Measurements from ENCODE around the gene C1GALT1.

The C1GALT1 gene

GRCh38 chr7:7183061-7183837, 905 bp downstream of the C1GALT1 start:
- no peak for TF ChIP-seq GATA2 (IDR thresholded peaks at IDR 0.05; ENCODE audit: low read depth, low read length)
- no peak for TF ChIP-seq GATA3 (IDR thresholded peaks at IDR 0.05; ENCODE audit: low read depth, low read length)

DNA sequence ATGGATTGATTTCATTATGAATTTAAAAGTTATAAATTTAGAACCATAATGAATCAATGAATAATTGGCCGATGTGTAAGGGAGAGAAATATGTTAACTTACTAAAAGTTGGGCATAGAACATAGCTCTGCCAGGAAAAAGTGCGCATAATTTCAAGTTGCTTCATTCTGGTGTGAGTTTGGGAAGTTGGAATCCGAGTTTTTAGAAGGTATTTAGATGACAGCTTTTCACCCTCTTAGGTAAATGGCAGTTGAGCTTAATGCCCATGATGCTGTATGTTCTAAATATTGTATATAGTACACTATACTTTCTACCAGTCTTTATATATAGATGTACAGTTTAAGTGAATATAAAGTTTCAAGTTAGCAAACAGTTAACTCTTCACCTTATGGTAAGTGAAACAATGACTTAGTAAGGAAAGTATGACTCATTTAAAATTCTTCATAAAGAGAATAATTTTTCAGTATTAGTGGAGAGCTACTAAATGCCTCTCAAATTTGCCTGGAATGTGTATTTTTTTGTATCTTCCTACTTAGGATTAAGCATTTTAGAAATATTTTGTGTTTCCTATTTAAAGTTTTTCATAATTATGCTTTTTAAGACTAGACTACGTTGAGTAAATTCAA, 1.6 kb downstream of the C1GALT1 start:
- no peak for TF ChIP-seq GATA2 (IDR thresholded peaks at IDR 0.05; ENCODE audit: low read depth, low read length)
- no peak for TF ChIP-seq GATA3 (IDR thresholded peaks at IDR 0.05; ENCODE audit: low read depth, low read length)

DNA sequence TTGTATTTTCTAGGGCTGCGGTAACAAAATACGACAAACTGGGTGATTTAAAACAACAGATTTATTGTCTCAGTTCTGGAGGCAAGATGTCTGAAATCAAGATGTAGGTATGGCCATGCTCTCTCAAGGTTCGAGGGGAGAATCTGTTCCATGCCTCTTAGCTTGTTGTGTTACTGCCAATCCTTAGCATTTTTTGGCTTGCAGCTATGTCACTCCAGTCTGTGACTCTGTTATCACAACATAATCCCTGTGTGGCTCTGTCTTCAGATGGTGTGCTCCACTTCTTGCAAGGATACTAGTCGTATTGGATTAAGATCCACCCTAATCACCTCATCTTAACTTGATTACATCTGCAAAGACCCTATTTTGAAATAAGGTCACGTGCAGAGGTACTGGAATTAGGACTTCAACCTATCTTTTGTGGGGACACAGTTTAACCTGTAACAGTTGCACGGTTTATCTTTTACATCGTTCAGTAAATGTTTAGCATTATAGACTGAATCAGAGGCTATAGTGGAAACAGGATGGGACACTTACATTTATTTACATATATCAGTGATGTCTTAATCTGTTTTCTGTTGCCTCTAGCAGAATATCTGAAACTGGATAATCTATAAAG, 3.1 kb downstream of the C1GALT1 start:
- TF ChIP-seq GATA2 (IDR thresholded peaks at IDR 0.05; ENCODE audit: low read depth, low read length) (no peak), GATA3 (IDR thresholded peaks at IDR 0.05; ENCODE audit: low read depth, low read length) (no peak)

DNA sequence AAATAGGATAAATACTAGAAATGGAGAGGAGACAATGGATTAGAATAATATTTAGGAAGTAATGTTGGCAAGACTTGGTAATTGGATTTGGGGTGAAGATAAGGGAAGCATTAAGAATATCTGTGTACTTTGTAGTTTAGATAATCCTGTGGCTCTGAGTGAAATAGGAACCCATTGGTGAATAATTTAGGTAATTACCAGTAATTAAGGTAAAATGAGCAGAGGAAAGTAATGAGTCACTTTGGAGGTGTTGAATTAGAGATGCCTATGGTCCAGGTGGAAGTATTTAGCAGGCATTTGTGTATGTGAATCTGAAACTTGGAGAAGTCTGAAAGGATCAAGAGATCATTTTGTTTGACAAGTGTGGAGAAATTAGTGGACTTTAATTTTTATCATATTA, 5.7 kb downstream of the C1GALT1 start:
- no peak for TF ChIP-seq GATA3 (IDR thresholded peaks at IDR 0.05; ENCODE audit: low read depth, low read length)
- no peak for TF ChIP-seq GATA2 (IDR thresholded peaks at IDR 0.05; ENCODE audit: low read depth, low read length)

DNA sequence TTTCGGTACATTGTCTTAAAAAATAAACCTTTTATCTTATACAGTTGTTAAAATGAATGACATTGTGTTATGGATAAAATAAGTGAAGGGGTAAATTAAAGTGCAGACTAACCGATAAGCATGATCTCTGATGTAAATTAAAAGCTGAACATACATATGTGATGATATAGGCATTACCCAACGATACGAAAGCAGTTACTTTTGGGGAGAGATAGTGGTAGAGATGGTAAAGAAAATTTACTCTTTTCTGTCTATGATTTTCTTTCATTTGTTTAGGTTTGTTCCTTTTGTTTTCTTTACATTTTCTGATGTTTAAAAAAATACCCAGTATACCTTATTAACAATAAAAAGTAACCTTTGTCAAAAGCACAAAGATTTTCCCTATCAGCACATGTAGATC, 6.4 kb downstream of the C1GALT1 start:
- TF ChIP-seq GATA3 (IDR thresholded peaks at IDR 0.05; ENCODE audit: low read depth, low read length) (no peak), GATA2 (IDR thresholded peaks at IDR 0.05; ENCODE audit: low read depth, low read length) (no peak)

- TF ChIP-seq GATA2 (IDR thresholded peaks at IDR 0.05; ENCODE audit: low read depth, low read length): no peak
- no peak for TF ChIP-seq GATA3 (IDR thresholded peaks at IDR 0.05; ENCODE audit: low read depth, low read length)
Measured at GRCh38 chr7:7190142-7190541, 7.8 kb downstream of the C1GALT1 start.

DNA sequence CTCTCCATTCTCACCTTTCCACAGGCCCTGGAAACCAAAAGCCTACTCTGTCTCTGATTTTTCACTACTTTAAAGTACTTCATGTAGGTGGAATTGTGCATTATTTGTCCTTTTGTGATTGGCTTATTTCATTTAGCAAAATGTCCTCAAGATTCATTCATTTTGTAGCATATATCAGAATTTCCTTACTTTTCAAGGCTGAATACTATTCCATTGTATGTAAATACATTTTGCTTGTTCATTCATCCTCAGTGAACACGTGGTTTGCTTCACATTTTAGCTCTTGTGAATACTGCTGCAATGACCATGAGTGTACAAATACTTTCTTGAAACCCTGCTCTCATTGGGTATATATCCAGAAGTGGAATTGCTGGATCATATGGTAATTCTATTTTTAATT, 8.8 kb downstream of the C1GALT1 start:
- TF ChIP-seq GATA2 (IDR thresholded peaks at IDR 0.05; ENCODE audit: low read depth, low read length) (no peak), GATA3 (IDR thresholded peaks at IDR 0.05; ENCODE audit: low read depth, low read length) (no peak)

DNA sequence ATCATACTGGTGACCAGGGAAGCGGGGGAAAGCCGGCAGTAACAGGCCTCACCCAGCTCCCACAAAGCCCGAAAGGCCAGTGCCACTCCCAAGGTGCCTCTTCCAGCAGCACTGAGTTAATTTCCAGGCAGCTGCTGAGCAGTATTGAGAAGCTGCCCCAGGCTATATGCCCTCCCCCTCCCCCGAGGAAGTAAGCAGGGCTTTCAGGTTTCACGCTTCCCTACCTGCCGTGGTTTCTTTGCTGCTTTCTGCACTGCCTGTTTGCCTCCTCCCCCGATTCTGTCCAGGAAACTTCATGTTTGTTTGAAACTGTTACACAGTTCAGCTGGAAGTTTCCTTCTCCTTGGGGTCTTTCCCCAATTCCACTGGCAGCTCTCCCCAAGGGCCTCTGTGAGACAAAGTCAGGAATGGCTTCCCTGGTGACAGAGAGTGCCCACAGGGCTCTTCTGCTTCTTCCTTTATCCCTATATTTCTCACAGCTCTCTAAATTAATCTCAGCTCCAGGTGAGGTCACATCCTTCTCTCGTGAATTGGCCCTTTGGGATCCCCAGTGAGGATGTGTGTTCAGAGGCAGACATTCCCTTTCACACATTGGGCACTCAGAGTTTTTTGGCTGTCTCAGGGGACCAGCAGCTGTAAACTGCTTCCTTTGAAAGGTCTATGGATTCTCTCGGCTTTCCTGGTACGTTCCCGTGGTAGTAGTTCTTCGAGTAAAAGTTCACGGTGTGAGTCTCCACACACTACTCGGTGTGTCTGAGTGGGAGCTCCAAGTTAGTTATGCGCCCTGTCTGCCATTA, 19.4 kb downstream of the C1GALT1 start:
- TF ChIP-seq GATA2 (IDR thresholded peaks at IDR 0.05; ENCODE audit: low read depth, low read length) (no peak), GATA3 (IDR thresholded peaks at IDR 0.05; ENCODE audit: low read depth, low read length) (no peak)

- TF ChIP-seq GATA3 (IDR thresholded peaks at IDR 0.05; ENCODE audit: low read depth, low read length): no peak
- TF ChIP-seq GATA2 (IDR thresholded peaks at IDR 0.05; ENCODE audit: low read depth, low read length): no peak
Measured at GRCh38 chr7:7202375-7202720, 20.0 kb downstream of the C1GALT1 start.

DNA sequence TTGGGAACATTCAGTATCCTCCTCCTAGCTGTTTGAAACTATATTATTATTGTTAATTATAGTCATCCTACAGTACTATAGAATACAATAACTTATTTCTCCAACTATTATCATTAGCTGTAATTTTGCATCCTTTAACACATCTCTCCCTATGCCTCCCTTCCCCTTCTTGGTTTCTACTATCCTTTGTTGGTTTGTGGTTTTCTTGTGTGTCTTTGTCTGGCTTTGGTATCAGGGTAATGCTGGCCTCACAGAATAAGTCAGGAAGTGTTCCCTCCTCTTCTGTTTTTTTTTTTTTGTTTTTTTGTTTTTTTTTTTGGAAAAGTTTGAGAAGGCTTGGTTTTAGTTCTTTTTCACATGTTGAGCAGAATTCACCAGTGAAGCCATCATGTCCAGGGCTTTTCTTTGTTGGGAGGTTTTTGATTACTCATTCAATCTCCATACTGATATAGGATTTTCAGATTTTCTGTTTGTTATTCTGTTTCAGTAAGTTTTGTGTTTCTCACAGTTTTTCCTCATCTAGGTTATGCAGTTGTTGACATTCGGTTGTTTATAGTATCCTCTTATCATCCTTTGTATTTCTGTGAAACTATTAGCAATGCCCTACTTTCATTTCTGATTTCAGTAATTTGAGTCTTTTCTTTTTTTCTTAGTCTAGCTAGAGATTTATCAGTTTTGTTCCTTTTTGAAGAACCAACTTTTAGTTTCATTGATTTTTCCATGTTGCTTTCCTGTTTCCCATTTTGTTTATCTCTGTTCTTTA, 21.6 kb downstream of the C1GALT1 start:
- TF ChIP-seq GATA2 (IDR thresholded peaks at IDR 0.05; ENCODE audit: low read depth, low read length) (no peak), GATA3 (IDR thresholded peaks at IDR 0.05; ENCODE audit: low read depth, low read length) (no peak)

- TF ChIP-seq GATA2 (IDR thresholded peaks at IDR 0.05; ENCODE audit: low read depth, low read length) (no peak), GATA3 (IDR thresholded peaks at IDR 0.05; ENCODE audit: low read depth, low read length) (no peak)
Measured at GRCh38 chr7:7207876-7208275, 25.5 kb downstream of the C1GALT1 start.

DNA sequence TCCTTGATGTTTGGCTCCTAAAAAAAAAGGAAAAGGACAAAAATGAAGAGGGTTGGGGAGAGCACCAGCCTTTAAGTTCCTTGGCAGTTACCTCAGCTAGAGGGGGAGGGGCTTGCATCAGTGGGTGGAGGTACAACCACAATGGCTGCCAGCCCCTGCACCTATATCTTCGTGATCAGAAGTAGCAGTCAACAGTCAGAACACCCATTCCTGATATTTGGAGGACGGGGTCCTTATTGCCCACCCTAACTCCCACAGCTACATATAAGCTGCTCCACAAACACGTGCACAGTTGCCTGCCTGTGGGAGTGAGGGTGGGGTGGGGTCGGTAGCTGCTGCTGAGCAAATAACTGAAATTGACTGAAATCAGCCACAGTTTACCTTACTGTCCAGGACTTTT, 26.2 kb downstream of the C1GALT1 start:
- TF ChIP-seq GATA3 (IDR thresholded peaks at IDR 0.05; ENCODE audit: low read depth, low read length) (no peak), GATA2 (IDR thresholded peaks at IDR 0.05; ENCODE audit: low read depth, low read length) (no peak)

GRCh38 chr7:7209412-7210050, 27.2 kb downstream of the C1GALT1 start:
- TF ChIP-seq GATA3 (IDR thresholded peaks at IDR 0.05; ENCODE audit: low read depth, low read length) (no peak), GATA2 (IDR thresholded peaks at IDR 0.05; ENCODE audit: low read depth, low read length) (no peak)
